ENCODE results near the gene MSH5. TPM values are rescaled to one million over a fixed set of nuclear protein-coding genes. Genes with fewer than 3 reads are reported as not detected.

Gene MSH5
- polyA plus RNA-seq, 1 donor (not counting 4 experiments of a cell fraction or from before 2014, with no cell fraction given), result 14.8 TPM

DNA sequence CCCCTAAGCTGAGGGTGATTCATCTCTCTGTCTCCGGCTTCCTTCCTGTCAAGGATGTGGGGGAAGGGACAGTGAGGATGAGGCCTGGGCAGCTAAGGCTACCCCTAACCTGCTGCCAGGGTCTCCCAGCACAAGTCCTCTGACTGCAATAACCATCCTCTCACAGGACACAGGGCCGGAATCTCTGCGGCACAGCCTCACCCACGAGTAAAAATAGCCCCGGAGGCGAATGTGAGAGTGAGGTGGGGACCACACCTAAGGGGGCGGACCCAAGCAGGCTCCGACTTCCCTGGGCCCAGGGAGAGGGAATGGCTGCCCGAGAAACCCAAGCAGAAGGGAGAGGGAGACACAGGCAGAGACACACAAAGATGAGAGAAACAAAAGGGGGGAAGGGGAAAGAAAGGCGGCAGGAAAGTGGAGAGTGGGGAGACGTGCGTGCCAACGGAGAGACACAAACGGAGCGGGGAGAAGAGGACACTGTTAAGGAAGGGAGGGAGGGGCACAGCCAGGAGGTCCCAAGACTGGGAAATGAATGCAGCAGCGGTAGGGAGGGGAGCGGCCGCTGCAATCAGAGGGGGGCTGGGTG lies 4.9 kb upstream of the MSH5 start:
- Histone ChIP-seq H2AFZ (ENCODE audit: control insufficient read depth, low read length) (peak overlapping the region; percentile 38), H3K9me3 (ENCODE audit: control insufficient read depth, low read depth, low read length) (no peaks in the 10 kb centered on the region), H3K4me3 (ENCODE audit: control insufficient read depth in 2 of 3, extremely low read depth in 1 of 3, insufficient read depth in 2 of 3, low read depth in 1 of 3, low read length in 3 of 3) (peak overlapping the region; percentile 62 to 88 (median 66)), H3K9me1 (ENCODE audit: control insufficient read depth, extremely low read depth, insufficient read depth, low read length) (peaks cover 4% of the 10 kb centered on the region), H4K20me1 (ENCODE audit: control insufficient read depth, extremely low read depth, insufficient read depth, low read length) (peaks cover 19% of the 10 kb centered on the region), H3K36me3 (ENCODE audit: control insufficient read depth in 2 of 2, extremely low read depth in 1 of 2, insufficient read depth in 2 of 2, low read length in 2 of 2) (peaks cover 24 to 40% of the 10 kb centered on the region in 2 experiments), H3K4me2 (ENCODE audit: control insufficient read depth, extremely low read depth, insufficient read depth, low read depth, low read length) (peak overlapping the region; percentile 84), H3K79me2 (ENCODE audit: control insufficient read depth, insufficient read depth, low read length) (peaks cover 39% of the 10 kb centered on the region), H3K9ac (ENCODE audit: control insufficient read depth, extremely low read depth, insufficient read depth, low read length) (peak overlapping the region; percentile 90), H3K27ac (ENCODE audit: control insufficient read depth, insufficient read depth, low read length) (peak overlapping the region; percentile 96), H3K4me1 (ENCODE audit: control insufficient read depth, extremely low read depth, insufficient read depth, low read length) (peaks cover 43% of the 10 kb centered on the region), H3K27me3 (ENCODE audit: control insufficient read depth, extremely low read depth, insufficient read depth, low read length) (no peaks in the 10 kb centered on the region)
- DNase-seq (ENCODE audit: low read depth, low spot score), result no peak
- no peak for TF ChIP-seq EZH2 (IDR thresholded peaks at IDR 0.05; ENCODE audit: low read length)
- TF ChIP-seq, protein P1, sequence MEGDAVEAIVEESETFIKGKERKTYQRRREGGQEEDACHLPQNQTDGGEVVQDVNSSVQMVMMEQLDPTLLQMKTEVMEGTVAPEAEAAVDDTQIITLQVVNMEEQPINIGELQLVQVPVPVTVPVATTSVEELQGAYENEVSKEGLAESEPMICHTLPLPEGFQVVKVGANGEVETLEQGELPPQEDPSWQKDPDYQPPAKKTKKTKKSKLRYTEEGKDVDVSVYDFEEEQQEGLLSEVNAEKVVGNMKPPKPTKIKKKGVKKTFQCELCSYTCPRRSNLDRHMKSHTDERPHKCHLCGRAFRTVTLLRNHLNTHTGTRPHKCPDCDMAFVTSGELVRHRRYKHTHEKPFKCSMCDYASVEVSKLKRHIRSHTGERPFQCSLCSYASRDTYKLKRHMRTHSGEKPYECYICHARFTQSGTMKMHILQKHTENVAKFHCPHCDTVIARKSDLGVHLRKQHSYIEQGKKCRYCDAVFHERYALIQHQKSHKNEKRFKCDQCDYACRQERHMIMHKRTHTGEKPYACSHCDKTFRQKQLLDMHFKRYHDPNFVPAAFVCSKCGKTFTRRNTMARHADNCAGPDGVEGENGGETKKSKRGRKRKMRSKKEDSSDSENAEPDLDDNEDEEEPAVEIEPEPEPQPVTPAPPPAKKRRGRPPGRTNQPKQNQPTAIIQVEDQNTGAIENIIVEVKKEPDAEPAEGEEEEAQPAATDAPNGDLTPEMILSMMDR (optimal IDR thresholded peaks at IDR 0.05 in 1 of 3, IDR thresholded peaks at IDR 0.05 in 1 of 3, conservative IDR thresholded peaks at IDR 0.05 in 1 of 3; ENCODE audit: extremely low read depth in 1 of 3, insufficient read depth in 2 of 3, low read length in 3 of 3), result no peak
- FAIRE-seq, result no peak
- dilution Hi-C loops (cut with MboI; ENCODE audit: extremely low pct_ligation_motif_present, low sequenced_read_pairs), result no loop called here

DNA sequence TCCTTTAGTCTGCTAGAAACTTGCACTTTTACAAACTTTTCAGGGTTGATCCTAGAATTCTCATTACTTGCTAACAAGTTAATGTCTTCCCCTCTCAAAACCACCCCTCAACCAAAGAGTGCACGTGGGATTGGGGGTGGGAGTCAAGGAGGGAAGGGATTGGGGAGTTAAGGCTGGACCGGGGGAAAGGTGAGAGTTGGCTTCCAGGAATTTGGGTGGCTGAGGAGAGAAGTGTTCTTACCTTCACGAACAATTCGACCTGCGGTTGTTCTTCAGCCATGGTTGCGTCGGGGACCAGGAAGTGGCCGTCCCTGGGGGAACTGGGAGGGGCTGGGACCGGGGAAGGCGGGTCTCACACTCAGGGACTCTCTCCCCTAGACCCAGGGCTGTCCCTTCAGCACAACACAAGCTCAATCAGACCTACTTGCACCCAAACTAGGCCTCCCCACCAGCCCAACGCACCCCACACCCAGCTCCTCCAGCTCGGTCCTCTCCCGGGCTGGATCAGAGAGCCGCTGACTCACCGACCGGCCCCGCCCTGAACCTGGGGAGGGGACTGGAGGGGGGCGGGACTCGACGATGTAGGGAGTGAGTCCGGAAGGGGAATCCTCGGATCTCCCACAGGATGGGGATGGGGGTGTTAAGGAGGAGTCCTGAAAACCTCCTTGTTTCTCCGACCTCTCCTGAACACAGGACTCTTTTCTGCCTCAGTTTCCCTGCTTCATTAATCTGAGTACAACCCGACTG lies 3.6 kb upstream of the MSH5 start, which contains the start of gene CLIC1:
CLIC1 (minus strand) TSS at position 510 of the 747 bp plus-strand sequence; CDS start at position 280, 230 bp downstream.
- Histone ChIP-seq H3K4me2 (ENCODE audit: control insufficient read depth, extremely low read depth, insufficient read depth, low read depth, low read length) (peak within 1 kb of the TSS; percentile 84), H3K27me3 (ENCODE audit: control insufficient read depth, extremely low read depth, insufficient read depth, low read length) (no peaks in the 10 kb centered on the region), H3K9me3 (ENCODE audit: control insufficient read depth, low read depth, low read length) (no peaks in the 10 kb centered on the region), H3K27ac (ENCODE audit: control insufficient read depth, insufficient read depth, low read length) (peak within 1 kb of the TSS; percentile 96), H3K9me1 (ENCODE audit: control insufficient read depth, extremely low read depth, insufficient read depth, low read length) (peaks cover 2% of the 10 kb centered on the region), H3K36me3 (ENCODE audit: control insufficient read depth in 2 of 2, extremely low read depth in 1 of 2, insufficient read depth in 2 of 2, low read length in 2 of 2) (peaks cover 21 to 34% of the 10 kb centered on the region in 2 experiments), H3K79me2 (ENCODE audit: control insufficient read depth, insufficient read depth, low read length) (peaks cover 39% of the 10 kb centered on the region), H2AFZ (ENCODE audit: control insufficient read depth, low read length) (peak within 1 kb of the TSS; percentile 67), H3K9ac (ENCODE audit: control insufficient read depth, extremely low read depth, insufficient read depth, low read length) (peak within 1 kb of the TSS; percentile 90), H3K4me3 (ENCODE audit: control insufficient read depth in 2 of 3, extremely low read depth in 1 of 3, insufficient read depth in 2 of 3, low read depth in 1 of 3, low read length in 3 of 3) (peak within 1 kb of the TSS; percentile 62 to 88 (median 66)), H4K20me1 (ENCODE audit: control insufficient read depth, extremely low read depth, insufficient read depth, low read length) (peaks cover 14% of the 10 kb centered on the region), H3K4me1 (ENCODE audit: control insufficient read depth, extremely low read depth, insufficient read depth, low read length) (peaks cover 42% of the 10 kb centered on the region)
- DNase-seq (ENCODE audit: low read depth, low spot score), result peak; percentile 59
- TF ChIP-seq, protein P1 (optimal IDR thresholded peaks at IDR 0.05 in 1 of 3, IDR thresholded peaks at IDR 0.05 in 1 of 3, conservative IDR thresholded peaks at IDR 0.05 in 1 of 3; ENCODE audit: extremely low read depth in 1 of 3, insufficient read depth in 2 of 3, low read length in 3 of 3), result no peak
- TF ChIP-seq EZH2 (IDR thresholded peaks at IDR 0.05; ENCODE audit: low read length), result no peak
- no peak for FAIRE-seq
- dilution Hi-C loops (cut with MboI; ENCODE audit: extremely low pct_ligation_motif_present, low sequenced_read_pairs), result no loop called here

All from keratinocyte (primary cell).